C4-2B (cell line): ENCODE results near the gene MAX.

Experiments
- ZFX ChIP-seq: fragments of 450-650 bp; IDR thresholded peaks from 2 replicates; pipeline ENCODE4 v1.6.1; 2017
- TF ChIP-seq, protein P1 (sequence below): fragments of 450-650 bp; conservative IDR thresholded peaks from 2 replicates; pipeline ENCODE4 v1.5.1; 2017; ENCODE audit warnings: mild to moderate bottlenecking

DNA sequence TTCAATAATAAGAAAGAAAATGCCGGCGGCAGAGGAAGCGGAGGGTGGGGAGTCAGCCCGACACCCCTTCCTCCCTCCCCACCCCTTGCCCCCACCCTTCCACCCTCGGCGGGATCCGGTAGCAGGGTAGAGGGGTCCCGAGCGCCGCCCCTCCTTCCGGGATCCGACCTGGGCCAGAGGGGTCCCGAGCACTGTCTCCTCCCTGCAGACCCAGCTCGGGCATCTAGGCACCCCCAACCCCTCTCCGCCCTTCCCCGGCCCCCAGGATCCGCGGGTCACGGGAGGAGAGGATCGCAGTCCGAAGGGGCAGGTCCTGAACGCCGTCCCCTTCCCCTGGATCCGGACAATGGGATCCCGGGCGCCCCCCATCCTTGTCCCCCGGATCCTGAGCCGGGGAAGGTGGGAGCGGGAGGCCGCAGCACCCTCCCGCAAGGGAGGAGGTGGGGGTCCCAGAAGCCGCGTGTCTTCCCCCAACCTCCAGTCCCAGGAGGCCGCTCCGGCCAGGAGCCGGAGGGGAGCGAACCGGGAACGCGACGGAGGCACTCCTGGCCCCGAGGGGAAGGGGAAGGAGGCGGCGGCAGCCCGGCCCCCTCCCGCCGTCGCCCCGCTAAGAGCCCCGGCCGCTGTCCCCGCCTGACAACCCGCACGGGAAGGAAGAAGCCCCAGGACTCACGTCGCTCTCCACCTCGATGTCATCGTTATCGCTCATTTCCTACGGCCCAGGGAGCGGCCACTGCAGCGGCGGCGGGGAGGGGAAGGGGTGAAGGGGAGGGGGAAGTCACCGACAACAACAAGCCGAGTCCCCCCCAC lies 481 bp downstream of the MAX start:
- TF ChIP-seq ZFX = peak; percentile 43; the same call in 1 of the 2 replicates
- TF ChIP-seq, protein P1, sequence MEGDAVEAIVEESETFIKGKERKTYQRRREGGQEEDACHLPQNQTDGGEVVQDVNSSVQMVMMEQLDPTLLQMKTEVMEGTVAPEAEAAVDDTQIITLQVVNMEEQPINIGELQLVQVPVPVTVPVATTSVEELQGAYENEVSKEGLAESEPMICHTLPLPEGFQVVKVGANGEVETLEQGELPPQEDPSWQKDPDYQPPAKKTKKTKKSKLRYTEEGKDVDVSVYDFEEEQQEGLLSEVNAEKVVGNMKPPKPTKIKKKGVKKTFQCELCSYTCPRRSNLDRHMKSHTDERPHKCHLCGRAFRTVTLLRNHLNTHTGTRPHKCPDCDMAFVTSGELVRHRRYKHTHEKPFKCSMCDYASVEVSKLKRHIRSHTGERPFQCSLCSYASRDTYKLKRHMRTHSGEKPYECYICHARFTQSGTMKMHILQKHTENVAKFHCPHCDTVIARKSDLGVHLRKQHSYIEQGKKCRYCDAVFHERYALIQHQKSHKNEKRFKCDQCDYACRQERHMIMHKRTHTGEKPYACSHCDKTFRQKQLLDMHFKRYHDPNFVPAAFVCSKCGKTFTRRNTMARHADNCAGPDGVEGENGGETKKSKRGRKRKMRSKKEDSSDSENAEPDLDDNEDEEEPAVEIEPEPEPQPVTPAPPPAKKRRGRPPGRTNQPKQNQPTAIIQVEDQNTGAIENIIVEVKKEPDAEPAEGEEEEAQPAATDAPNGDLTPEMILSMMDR = no peak
